IMR-90 (cell line): Measurements from ENCODE around the gene FAM180A. TPM values are rescaled to one million over a fixed set of nuclear protein-coding genes. Genes with fewer than 3 reads are reported as not detected.

Experiments
- ATAC-seq: fragments of 200-7000 bp; cut with Tn5 transposase; 2 replicates; pipeline ENCODE4 v1.9.1; 2020; ENCODE audit warnings: low read depth, mild to moderate bottlenecking, moderate library complexity
- BruUV-seq: library from RNA; stranded (reverse); fragments of 400-500 nt; replicated peaks from 2 replicates; lab custom pipeline; 2021; lab: Mats Ljungman, UMichigan
- CTCF ChIA-PET: fragments of 300-600 bp; formaldehyde crosslinking; extraction: SDS; loops from one replicate; lab custom pipeline; 2021; ENCODE audit warnings: antibody characterized with exemption; lab: Yijun Ruan, JAX
- POLR2A ChIA-PET: fragments of 300-600 bp; sonication (Branson Sonifier 250); formaldehyde crosslinking; loops from one replicate; lab custom pipeline; 2022; ENCODE audit warnings: antibody characterized with exemption; ENCODE audit not compliant: unreplicated experiment; lab: Charles Lee
- DNase-seq: peaks from one replicate; pipeline ENCODE4 v3.0.0; 2013
- H2AFZ ChIP-seq: replicated peaks from 2 replicates; pipeline ENCODE3; 2013; ENCODE audit warnings: low read length, mild to moderate bottlenecking; ENCODE audit not compliant: poor library complexity
- H2AK5ac ChIP-seq: 2 replicates; pipeline ENCODE4 v1.6.1; 2013; ENCODE audit warnings: low read depth, low read length, inconsistent platforms
- H2AK9ac ChIP-seq: replicated peaks from 2 replicates; pipeline ENCODE3; 2013; ENCODE audit warnings: mild to moderate bottlenecking, low read depth, low read length, moderate library complexity; ENCODE audit not compliant: poor library complexity
- H2BK120ac ChIP-seq: 2 replicates; pipeline ENCODE4 v1.6.1; 2013; ENCODE audit warnings: low read depth, low read length, inconsistent platforms
- H2BK15ac ChIP-seq: 3 replicates; pipeline ENCODE4 v1.6.1; 2013; ENCODE audit warnings: low read depth, low read length, inconsistent platforms
- H2BK20ac ChIP-seq: 2 replicates; pipeline ENCODE4 v1.6.1; 2013; ENCODE audit warnings: low read depth, mild to moderate bottlenecking, inconsistent platforms, low read length, moderate library complexity
- H2BK5ac ChIP-seq: 2 replicates; pipeline ENCODE4 v1.6.1; 2013; ENCODE audit warnings: mild to moderate bottlenecking, low read depth, low read length, inconsistent platforms; ENCODE audit not compliant: poor library complexity, severe bottlenecking
- H3K14ac ChIP-seq: replicated peaks from 2 replicates; pipeline ENCODE4 v1.6.1; 2013; ENCODE audit warnings: low read depth, low read length, inconsistent platforms
- H3K18ac ChIP-seq: 2 replicates; pipeline ENCODE4 v1.6.1; 2013; ENCODE audit warnings: low read depth, low read length, control low read depth
- H3K23ac ChIP-seq: 2 replicates; pipeline ENCODE4 v1.6.1; 2013; ENCODE audit warnings: low read depth, low read length, inconsistent platforms
- H3K27ac ChIP-seq: 2 replicates; pipeline ENCODE4 v1.5.1; 2013; ENCODE audit warnings: mild to moderate bottlenecking, control low read depth, low read length; ENCODE audit not compliant: insufficient read depth
- H3K27me3 ChIP-seq: 2 replicates; pipeline ENCODE4 v1.6.1; 2013; ENCODE audit warnings: low read length; ENCODE audit not compliant: control insufficient read depth, insufficient read depth
- H3K36me3 ChIP-seq: 2 replicates; pipeline ENCODE4 v1.6.1; 2013; ENCODE audit warnings: low read length, mixed read lengths; ENCODE audit not compliant: control insufficient read depth, insufficient read depth
- H3K4ac ChIP-seq: 2 replicates; pipeline ENCODE4 v1.6.1; 2013; ENCODE audit warnings: low read depth, low read length, inconsistent platforms
- H3K4me1 ChIP-seq: 2 replicates; pipeline ENCODE4 v1.6.1; 2013; ENCODE audit warnings: low read length, mixed read lengths; ENCODE audit not compliant: control insufficient read depth, insufficient read depth
- H3K4me2 ChIP-seq: 2 replicates; pipeline ENCODE4 v1.6.1; 2013; ENCODE audit warnings: low read depth, mild to moderate bottlenecking, control low read depth, low read length, moderate library complexity
- H3K4me3 ChIP-seq: 2 replicates; pipeline ENCODE4 v1.5.1; 2013; ENCODE audit warnings: low read depth, mild to moderate bottlenecking, control low read depth, low read length, moderate library complexity; ENCODE audit not compliant: insufficient read depth
- H3K56ac ChIP-seq: 2 replicates; pipeline ENCODE4 v1.6.1; 2013; ENCODE audit warnings: low read length, inconsistent platforms; ENCODE audit not compliant: insufficient read depth; ENCODE audit errors: extremely low read depth
- H3K79me1 ChIP-seq, 2 experiments: 2 replicates each; pipeline ENCODE4 v1.6.1; 2013; ENCODE audit warnings: low read length in 2 of 2, inconsistent platforms in 1 of 2, low read depth in 1 of 2
- H3K9ac ChIP-seq: 2 replicates; pipeline ENCODE4 v1.6.1; 2013; ENCODE audit warnings: low read depth, low read length, control low read depth
- H3K9me1 ChIP-seq: 2 replicates; pipeline ENCODE4 v1.6.1; 2013; ENCODE audit warnings: low read length, inconsistent platforms; ENCODE audit not compliant: insufficient read depth
- H3K9me3 ChIP-seq: 2 replicates; pipeline ENCODE4 v1.6.1; 2013; ENCODE audit warnings: low read length; ENCODE audit not compliant: control insufficient read depth, insufficient read depth
- H4K20me1 ChIP-seq: 2 replicates; pipeline ENCODE4 v1.6.1; 2013; ENCODE audit warnings: low read length, inconsistent platforms; ENCODE audit not compliant: insufficient read depth
- H4K5ac ChIP-seq: 2 replicates; pipeline ENCODE4 v1.6.1; 2013; ENCODE audit warnings: mild to moderate bottlenecking, low read depth, low read length, control low read depth
- H4K8ac ChIP-seq, 2 experiments: 2 replicates each; pipeline ENCODE4 v1.6.1; 2013; ENCODE audit warnings: low read depth in 2 of 2, low read length in 2 of 2, control low read depth in 1 of 2, inconsistent platforms in 1 of 2
- H4K91ac ChIP-seq: 2 replicates; pipeline ENCODE4 v1.6.1; 2013; ENCODE audit warnings: low read depth, low read length, inconsistent platforms; ENCODE audit not compliant: insufficient read depth
- BHLHE40 ChIP-seq: fragments of 150-350 bp; IDR thresholded peaks from 2 replicates; pipeline ENCODE4 v1.6.1; 2016; ENCODE audit warnings: mild to moderate bottlenecking, low read depth, low read length
- CEBPB ChIP-seq: IDR thresholded peaks from 2 replicates; pipeline ENCODE4 v1.6.1; 2012; ENCODE audit warnings: low read depth, low read length, improper control_type of control experiment
- CHD1 ChIP-seq: IDR thresholded peaks from 2 replicates; pipeline ENCODE4 v1.6.1; 2012; ENCODE audit warnings: low read depth, low read length, improper control_type of control experiment
- CTCF ChIP-seq: conservative IDR thresholded peaks from 2 replicates; pipeline ENCODE4 v1.5.1; 2012; ENCODE audit warnings: mild to moderate bottlenecking, low read depth, low read length, improper control_type of control experiment
- ELK1 ChIP-seq: fragments of 150-350 bp; IDR thresholded peaks from 2 replicates; pipeline ENCODE4 v1.6.1; 2016; ENCODE audit warnings: low read depth, mild to moderate bottlenecking, low read length, moderate library complexity, borderline replicate concordance
- FOS ChIP-seq: fragments of 150-350 bp; IDR thresholded peaks from 2 replicates; pipeline ENCODE4 v1.6.1; 2016; ENCODE audit warnings: low read depth, low read length
- MAFK ChIP-seq: IDR thresholded peaks from 2 replicates; pipeline ENCODE4 v1.6.1; 2012; ENCODE audit warnings: low read depth, low read length, improper control_type of control experiment
- MAZ ChIP-seq: IDR thresholded peaks from 2 replicates; pipeline ENCODE4 v1.6.1; 2012; ENCODE audit warnings: low read depth, mild to moderate bottlenecking, low read length, improper control_type of control experiment, moderate library complexity, borderline replicate concordance
- NFE2L2 ChIP-seq: fragments of 150-350 bp; IDR thresholded peaks from 2 replicates; pipeline ENCODE4 v1.6.1; 2016; ENCODE audit warnings: low read depth, mild to moderate bottlenecking, low read length
- POLR2A ChIP-seq: IDR thresholded peaks from 2 replicates; pipeline ENCODE4 v1.6.1; 2012; ENCODE audit warnings: mild to moderate bottlenecking, low read depth, low read length
- RAD21 ChIP-seq: IDR thresholded peaks from 2 replicates; pipeline ENCODE4 v1.6.1; 2012; ENCODE audit warnings: low read length, improper control_type of control experiment
- RCOR1 ChIP-seq: IDR thresholded peaks from 2 replicates; pipeline ENCODE4 v1.6.1; 2012; ENCODE audit warnings: mild to moderate bottlenecking, low read length, improper control_type of control experiment; ENCODE audit not compliant: insufficient replicate concordance
- RFX5 ChIP-seq: IDR thresholded peaks from 2 replicates; pipeline ENCODE4 v1.8.0; 2012; ENCODE audit warnings: low read depth, mild to moderate bottlenecking, low read length, moderate library complexity
- WGBS, 2 experiments: methylation state at CpG; one replicate each; pipeline versions ENCODE4 v1.1.5 to v1.1.7; 2013; ENCODE audit warnings: missing lambda C conversion rate in 2 of 2; ENCODE audit not compliant: insufficient read length in 1 of 2; ENCODE audit errors: extremely low coverage in 2 of 2; 5-methylcytosine and 5-hydroxymethylcytosine counted together
- dilution Hi-C: fragments of 300-500 bp; cut with HindIII; formaldehyde crosslinking; loops from one replicate; pipeline ENCODE4 v1.14.3; 2018; ENCODE audit warnings: low sequenced_read_pairs; ENCODE audit not compliant: unreplicated experiment
- in situ Hi-C: fragments of 300-500 bp; cut with MboI; formaldehyde crosslinking; loops from 3 replicates; pipeline ENCODE4 v1.14.3; 2019; ENCODE audit warnings: low sequenced_read_pairs, inconsistent platforms, mixed read lengths
- intact Hi-C: fragments of 100-400 bp; cut with micrococcal nuclease; formaldehyde crosslinking; loops from 2 replicates; pipeline ENCODE4 v1.10.0; 2022
- polyA plus RNA-seq, 3 experiments: library from polyadenylated mRNA; depleted of rRNA; stranded (reverse); fragments of >200 nt; gene quantifications; 2 replicates each; pipeline ENCODE4 v1.2.3, GENCODE V29; 2012; ENCODE audit warnings: low replicate concordance in 1 of 3
- total RNA-seq: library from RNA; depleted of rRNA; stranded (reverse); fragments of >200 nt; gene quantifications from 2 replicates; pipeline ENCODE4 v1.2.3, GENCODE V29; 2012

FAM180A gene
- total and polyA plus RNA-seq, 2 of the 4 experiments (the other 2 are of a cell fraction): 1.3 to 2.0 TPM

GRCh38 chr7:135690566-135690965 is 58.0 kb downstream of the FAM180A start:
- DNase-seq (peak; percentile 72), ATAC-seq (peak; percentile 72)
- Histone ChIP-seq H3K14ac (peak overlapping the region; percentile 85; the same call in 1 of the 2 replicates), H3K9me3 (no peaks in the 10 kb centered on the region), H3K4me2 (no peak overlapping the region), H3K27me3 (no peaks in the 10 kb centered on the region), H4K20me1 (no peaks in the 10 kb centered on the region), H3K18ac (no peak overlapping the region; the same call in 1 of the 2 replicates), H2BK5ac (peak overlapping the region; percentile 24), H4K91ac (no peak overlapping the region), H3K27ac (no peak overlapping the region), H2AK5ac (peak overlapping the region; percentile 98), H3K9ac (no peak overlapping the region), H3K36me3 (peaks cover 2% of the 10 kb centered on the region), H3K56ac (no peak overlapping the region), H3K4ac (peak overlapping the region; percentile 55; the same call in 1 of the 2 replicates), H2BK120ac (peak overlapping the region; percentile 71), H2BK20ac (0 out of 2 replicates have a peak overlapping the region, but pooled peaks have one; percentile 62), H2AK9ac (peak overlapping the region; percentile 93), H3K4me1 (peaks cover 2% of the 10 kb centered on the region), H3K4me3 (no peak overlapping the region), H4K5ac (no peak overlapping the region), H3K9me1 (peaks cover 13% of the 10 kb centered on the region), H3K23ac (peak overlapping the region; percentile 52), H4K8ac (peak overlapping the region in 1 of 2 experiments; percentile 59; a peak in 1 of 4 replicates), H2AFZ (peak overlapping the region; percentile 67), H2BK15ac (peak overlapping the region; percentile 88; the same call in 1 of the 3 replicates), H3K79me1 (peaks cover 5 to 26% of the 10 kb centered on the region in 2 experiments; a peak in 3 of 4 replicates)
- in situ Hi-C loops: no loop called here
- TF ChIP-seq NFE2L2: no peak
- TF ChIP-seq ELK1: no peak
- TF ChIP-seq MAFK: no peak
- no peak for TF ChIP-seq RCOR1
- TF ChIP-seq FOS: no peak
- no peak for TF ChIP-seq MAZ
- no peak for TF ChIP-seq RFX5
- TF ChIP-seq CHD1: no peak
- TF ChIP-seq CEBPB: no peak
- TF ChIP-seq POLR2A: no peak
- TF ChIP-seq BHLHE40: no peak
- TF ChIP-seq RAD21: no peak
- TF ChIP-seq CTCF: no peak
- WGBS, 2 experiments: 83% methylated on average over 1 of the region's 3 CpGs; no CpG with 5 or more reads in 1 of the 2 experiments
- POLR2A ChIA-PET: no interaction called here
- CTCF ChIA-PET: interaction anchor here (0.6 to 0.7 kb wide), 2 partner anchors 28 to 109 kb away, joined by 3 to 4 read pairs; partner anchors contain the start of gene STMP1
- dilution Hi-C loops: no loop called here
- intact Hi-C loops: no loop called here
- BruUV-seq: no TSS peak
